ENCODE measurements around the gene ADGRL1.

Gene ADGRL1

GRCh38 chr19:14161305-14161704, 44.7 kb downstream of the ADGRL1 start:
- Histone ChIP-seq H2BK120ac (ENCODE audit: low read depth, low read length) (no peak overlapping the region), H3K23ac (ENCODE audit: low read length in 2 of 2) (no peak overlapping the region), H3K27me3 (ENCODE audit: control insufficient read depth in 1 of 2, insufficient read depth in 1 of 2, low read length in 2 of 2) (no peaks in the 10 kb centered on the region), H3K79me1 (replicated peaks; ENCODE audit: low read length, poor library complexity, severe bottlenecking) (no peaks in the 10 kb centered on the region), H2BK5ac (ENCODE audit: low read depth, low read length, poor library complexity, severe bottlenecking) (no peak overlapping the region), H3K9ac (ENCODE audit: low read length) (no peak overlapping the region), H2AK5ac (ENCODE audit: low read length, severe bottlenecking) (no peak overlapping the region), H3K4me1 (ENCODE audit: control insufficient read depth, insufficient read depth, low read depth, low read length) (peaks cover 13% of the 10 kb centered on the region), H3K4ac (ENCODE audit: low read depth in 1 of 2, low read length in 2 of 2) (no peak overlapping the region), H3K4me2 (ENCODE audit: low read length, poor library complexity, severe bottlenecking) (no peak overlapping the region), H2BK12ac (ENCODE audit: low read length in 2 of 2) (no peak overlapping the region), H4K91ac (ENCODE audit: low read length) (no peak overlapping the region), H3K36me3 (ENCODE audit: control insufficient read depth in 1 of 2, insufficient read depth in 2 of 2, low read depth in 1 of 2, low read length in 2 of 2) (peaks cover 26 to 87% of the 10 kb centered on the region in 2 experiments), H3K9me3 (ENCODE audit: control insufficient read depth, low read length) (no peaks in the 10 kb centered on the region), H2BK15ac (ENCODE audit: low read depth, poor library complexity, severe bottlenecking) (no peak overlapping the region), H3K27ac (ENCODE audit: low read length, poor library complexity, severe bottlenecking) (no peak overlapping the region), H3K18ac (ENCODE audit: low read depth in 1 of 2, low read length in 2 of 2) (no peak overlapping the region), H3K14ac (ENCODE audit: low read length in 2 of 2) (no peak overlapping the region), H2AFZ (ENCODE audit: low read depth, low read length) (no peak overlapping the region), H3K4me3 (ENCODE audit: insufficient read depth in 1 of 2, low read depth in 1 of 2, low read length in 2 of 2) (peak overlapping the region in 1 of 2 experiments; percentile 23), H4K8ac (ENCODE audit: low read length) (no peak overlapping the region)
- no peak for DNase-seq
- WGBS: 99% methylated on average over 16 of the region's 19 CpGs

DNA sequence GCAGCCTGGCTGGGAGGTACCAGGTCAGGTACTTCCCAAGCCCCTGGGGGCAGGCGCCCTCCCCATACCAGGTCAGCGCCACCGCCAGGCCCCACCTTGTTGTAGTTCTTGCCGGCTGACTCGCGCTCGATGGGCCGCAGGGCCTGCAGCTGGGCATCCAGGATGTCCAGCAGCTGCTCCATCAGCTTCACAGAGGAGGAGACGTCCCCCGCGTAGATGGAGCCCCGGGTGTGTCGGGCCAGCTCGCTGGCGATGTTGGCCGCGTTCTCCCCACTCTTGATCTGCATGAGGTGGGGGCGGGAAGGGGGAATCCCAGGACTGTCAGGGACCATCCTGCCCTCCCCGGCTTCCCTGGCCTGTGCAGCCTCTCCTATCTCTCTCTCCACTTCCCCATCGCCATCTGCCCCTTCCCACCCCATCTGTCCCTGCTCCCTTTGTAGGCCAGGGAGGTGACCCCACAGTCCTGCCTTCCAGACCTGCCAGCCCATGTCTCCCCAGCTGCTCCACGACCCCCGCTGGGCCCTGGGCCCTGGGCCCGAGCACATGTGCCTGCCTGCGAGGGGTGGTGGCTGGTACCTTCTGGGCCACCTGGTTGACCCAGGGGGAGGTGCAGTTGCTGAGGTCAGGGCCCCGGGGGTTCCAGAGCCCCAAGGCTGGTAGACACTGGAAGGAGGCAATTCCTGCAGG, 45.8 kb downstream of the ADGRL1 start:
- H4K91ac ChIP-seq (ENCODE audit: low read length): no peak overlapping the region
- H3K9me3 ChIP-seq (ENCODE audit: control insufficient read depth, low read length): no peaks in the 10 kb centered on the region
- H3K4ac ChIP-seq (ENCODE audit: low read depth in 1 of 2, low read length in 2 of 2): no peak overlapping the region
- no peak overlapping the region for H3K4me2 ChIP-seq (ENCODE audit: low read length, poor library complexity, severe bottlenecking)
- no peak overlapping the region for H2BK5ac ChIP-seq (ENCODE audit: low read depth, low read length, poor library complexity, severe bottlenecking)
- no peak for DNase-seq
- no peaks in the 10 kb centered on the region for H3K79me1 ChIP-seq (replicated peaks; ENCODE audit: low read length, poor library complexity, severe bottlenecking)
- H3K14ac ChIP-seq (ENCODE audit: low read length in 2 of 2): no peak overlapping the region
- no peak overlapping the region for H2AFZ ChIP-seq (ENCODE audit: low read depth, low read length)
- H2BK12ac ChIP-seq (ENCODE audit: low read length in 2 of 2): no peak overlapping the region
- H3K4me3 ChIP-seq (ENCODE audit: insufficient read depth in 1 of 2, low read depth in 1 of 2, low read length in 2 of 2): no peak overlapping the region
- no peak overlapping the region for H3K18ac ChIP-seq (ENCODE audit: low read depth in 1 of 2, low read length in 2 of 2)
- WGBS: 96% methylated on average over 22 of the region's 25 CpGs
- H2BK15ac ChIP-seq (ENCODE audit: low read depth, poor library complexity, severe bottlenecking): no peak overlapping the region
- no peak overlapping the region for H2AK5ac ChIP-seq (ENCODE audit: low read length, severe bottlenecking)
- no peak overlapping the region for H3K23ac ChIP-seq (ENCODE audit: low read length in 2 of 2)
- no peak overlapping the region for H3K9ac ChIP-seq (ENCODE audit: low read length)
- H3K36me3 ChIP-seq (ENCODE audit: control insufficient read depth in 1 of 2, insufficient read depth in 2 of 2, low read depth in 1 of 2, low read length in 2 of 2): peaks cover 30 to 97% of the 10 kb centered on the region in 2 experiments
- H2BK120ac ChIP-seq (ENCODE audit: low read depth, low read length): no peak overlapping the region
- no peak overlapping the region for H4K8ac ChIP-seq (ENCODE audit: low read length)
- H3K27me3 ChIP-seq (ENCODE audit: control insufficient read depth in 1 of 2, insufficient read depth in 1 of 2, low read length in 2 of 2): no peaks in the 10 kb centered on the region
- H3K27ac ChIP-seq (ENCODE audit: low read length, poor library complexity, severe bottlenecking): no peak overlapping the region
- peaks cover 13% of the 10 kb centered on the region for H3K4me1 ChIP-seq (ENCODE audit: control insufficient read depth, insufficient read depth, low read depth, low read length)

DNA sequence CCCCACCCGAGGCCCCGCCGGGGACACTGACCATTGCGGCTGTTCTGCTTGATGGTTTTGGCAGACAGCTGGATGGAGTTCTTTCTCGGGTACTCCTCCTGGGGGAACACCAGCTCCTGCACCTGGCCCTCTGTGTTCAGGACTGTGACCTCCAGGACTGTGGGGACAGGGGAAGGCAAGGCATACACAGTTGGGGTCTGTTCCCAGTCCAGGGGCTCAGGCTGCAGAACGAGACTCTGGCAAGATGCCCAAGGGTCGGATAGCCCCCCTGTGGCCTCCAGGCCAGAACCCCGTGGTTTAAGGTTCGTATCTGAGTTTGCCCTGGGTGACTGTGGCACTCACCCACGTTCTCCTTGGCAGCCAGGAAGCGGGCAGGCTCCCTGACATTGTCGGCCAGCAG, 46.9 kb downstream of the ADGRL1 start:
- H2BK120ac ChIP-seq (ENCODE audit: low read depth, low read length): no peak overlapping the region
- H3K4ac ChIP-seq (ENCODE audit: low read depth in 1 of 2, low read length in 2 of 2): no peak overlapping the region

DNA sequence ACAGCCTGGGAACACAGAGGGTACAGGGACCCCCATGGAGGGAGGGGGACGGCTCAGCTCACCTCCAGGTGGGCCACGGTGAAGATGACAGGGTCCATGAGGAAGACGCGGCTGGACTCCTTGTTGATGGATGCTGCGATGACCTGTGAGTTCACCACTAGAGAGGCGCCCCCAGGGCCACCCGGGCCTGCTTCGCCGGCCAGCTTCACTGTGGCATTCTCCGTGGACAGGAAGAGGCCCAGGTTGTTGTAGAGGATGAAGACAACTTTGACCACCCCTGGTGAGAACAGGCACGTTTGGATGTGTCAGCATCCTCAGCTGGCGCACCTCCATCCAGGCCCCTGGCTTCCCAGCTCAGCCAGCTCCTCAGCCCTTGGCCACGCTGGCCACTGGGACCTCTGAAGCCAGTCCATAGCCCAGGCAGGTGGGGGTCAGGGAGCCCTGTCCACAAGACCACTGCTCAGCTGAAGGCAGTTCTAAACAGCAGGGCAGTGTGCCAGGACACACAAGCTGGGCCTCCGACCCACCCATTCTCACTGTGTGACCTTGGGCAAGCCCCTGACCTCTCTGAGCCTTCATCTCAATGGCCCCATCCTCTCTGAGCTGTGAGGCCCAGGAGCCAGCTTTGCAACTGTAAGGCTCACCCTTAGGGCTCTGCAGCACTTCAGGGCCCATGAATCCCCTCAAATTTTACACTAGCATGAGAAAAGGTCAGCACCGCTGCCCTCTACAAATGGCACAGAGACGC, 47.5 kb downstream of the ADGRL1 start:
- no peak overlapping the region for H2AK5ac ChIP-seq (ENCODE audit: low read length, severe bottlenecking)
- H4K91ac ChIP-seq (ENCODE audit: low read length): no peak overlapping the region
- H3K4me3 ChIP-seq (ENCODE audit: insufficient read depth in 1 of 2, low read depth in 1 of 2, low read length in 2 of 2): no peak overlapping the region
- no peaks in the 10 kb centered on the region for H3K9me3 ChIP-seq (ENCODE audit: control insufficient read depth, low read length)
- H3K4ac ChIP-seq (ENCODE audit: low read depth in 1 of 2, low read length in 2 of 2): no peak overlapping the region
- DNase-seq: no peak
- no peak overlapping the region for H3K23ac ChIP-seq (ENCODE audit: low read length in 2 of 2)
- no peak overlapping the region for H3K18ac ChIP-seq (ENCODE audit: low read depth in 1 of 2, low read length in 2 of 2)
- H4K8ac ChIP-seq (ENCODE audit: low read length): no peak overlapping the region
- WGBS: 92% methylated on average over 16 of the region's 16 CpGs
- H3K79me1 ChIP-seq (replicated peaks; ENCODE audit: low read length, poor library complexity, severe bottlenecking): peaks cover 1% of the 10 kb centered on the region
- H3K4me2 ChIP-seq (ENCODE audit: low read length, poor library complexity, severe bottlenecking): no peak overlapping the region
- no peak overlapping the region for H2BK120ac ChIP-seq (ENCODE audit: low read depth, low read length)
- no peak overlapping the region for H3K27ac ChIP-seq (ENCODE audit: low read length, poor library complexity, severe bottlenecking)
- H3K27me3 ChIP-seq (ENCODE audit: control insufficient read depth in 1 of 2, insufficient read depth in 1 of 2, low read length in 2 of 2): no peaks in the 10 kb centered on the region
- H2BK5ac ChIP-seq (ENCODE audit: low read depth, low read length, poor library complexity, severe bottlenecking): no peak overlapping the region
- no peak overlapping the region for H3K14ac ChIP-seq (ENCODE audit: low read length in 2 of 2)
- H2BK12ac ChIP-seq (ENCODE audit: low read length in 2 of 2): no peak overlapping the region
- peaks cover 34 to 91% of the 10 kb centered on the region in 2 experiments for H3K36me3 ChIP-seq (ENCODE audit: control insufficient read depth in 1 of 2, insufficient read depth in 2 of 2, low read depth in 1 of 2, low read length in 2 of 2)
- H3K4me1 ChIP-seq (ENCODE audit: control insufficient read depth, insufficient read depth, low read depth, low read length): peaks cover 13% of the 10 kb centered on the region
- H2AFZ ChIP-seq (ENCODE audit: low read depth, low read length): no peak overlapping the region
- no peak overlapping the region for H3K9ac ChIP-seq (ENCODE audit: low read length)
- H2BK15ac ChIP-seq (ENCODE audit: low read depth, poor library complexity, severe bottlenecking): peak overlapping the region; percentile 13

More for the DNA sequence above, 46.9 kb downstream of the ADGRL1 start:
- Histone ChIP-seq H2BK5ac (ENCODE audit: low read depth, low read length, poor library complexity, severe bottlenecking) (no peak overlapping the region), H3K4me3 (ENCODE audit: insufficient read depth in 1 of 2, low read depth in 1 of 2, low read length in 2 of 2) (no peak overlapping the region), H4K91ac (ENCODE audit: low read length) (no peak overlapping the region), H3K36me3 (ENCODE audit: control insufficient read depth in 1 of 2, insufficient read depth in 2 of 2, low read depth in 1 of 2, low read length in 2 of 2) (peaks cover 34 to 93% of the 10 kb centered on the region in 2 experiments), H3K27me3 (ENCODE audit: control insufficient read depth in 1 of 2, insufficient read depth in 1 of 2, low read length in 2 of 2) (no peaks in the 10 kb centered on the region), H3K23ac (ENCODE audit: low read length in 2 of 2) (no peak overlapping the region), H3K79me1 (replicated peaks; ENCODE audit: low read length, poor library complexity, severe bottlenecking) (peaks cover 1% of the 10 kb centered on the region), H3K4me1 (ENCODE audit: control insufficient read depth, insufficient read depth, low read depth, low read length) (peaks cover 13% of the 10 kb centered on the region), H2AFZ (ENCODE audit: low read depth, low read length) (no peak overlapping the region), H2AK5ac (ENCODE audit: low read length, severe bottlenecking) (no peak overlapping the region), H2BK12ac (ENCODE audit: low read length in 2 of 2) (no peak overlapping the region), H2BK15ac (ENCODE audit: low read depth, poor library complexity, severe bottlenecking) (no peak overlapping the region), H4K8ac (ENCODE audit: low read length) (no peak overlapping the region), H3K9ac (ENCODE audit: low read length) (no peak overlapping the region), H3K9me3 (ENCODE audit: control insufficient read depth, low read length) (no peaks in the 10 kb centered on the region), H3K18ac (ENCODE audit: low read depth in 1 of 2, low read length in 2 of 2) (no peak overlapping the region), H3K4me2 (ENCODE audit: low read length, poor library complexity, severe bottlenecking) (no peak overlapping the region), H3K27ac (ENCODE audit: low read length, poor library complexity, severe bottlenecking) (no peak overlapping the region), H3K14ac (ENCODE audit: low read length in 2 of 2) (no peak overlapping the region)
- DNase-seq: no peak
- 90% methylated on average over 12 of the region's 12 CpGs for WGBS

Data from mesenchymal stem cell (in vitro differentiated cells and primary cell).